HepG2 (cell line): ENCODE results near the gene ERCC4. TPM values are rescaled to one million over a fixed set of nuclear protein-coding genes. Genes with fewer than 3 reads are reported as not detected.

Source experiments
- ATAC-seq: fragments of 200-7000 bp; cut with Tn5 transposase; 3 replicates; pipeline ENCODE4 v1.9.1; 2020; ENCODE audit warnings: mild to moderate bottlenecking, moderate library complexity
- BruUV-seq: library from RNA; stranded (reverse); fragments of 400-500 nt; replicated peaks from 2 replicates; lab custom pipeline; 2021; lab: Mats Ljungman, UMichigan
- CTCF ChIA-PET: fragments of 300-600 bp; formaldehyde crosslinking; extraction: SDS; loops from one replicate; lab custom pipeline; 2021; ENCODE audit warnings: low total read pairs, inconsistent platforms, low intra/inter-chr PET ratio; lab: Yijun Ruan, JAX
- POLR2A ChIA-PET: fragments of 350-600 bp; sonication (Branson Sonifier 250); formaldehyde crosslinking; loops from one replicate; lab custom pipeline; 2020; ENCODE audit warnings: antibody characterized with exemption, inconsistent platforms; lab: Yijun Ruan, JAX
- DNase-seq: peaks from one replicate; pipeline ENCODE4 v3.0.0-alpha.2; 2015; ENCODE audit warnings: low spot score
- FAIRE-seq: peaks from 3 replicates; lab custom pipeline; 2011; peaks lifted over from hg19 to GRCh38; lab: Jason Lieb, UNC
- H2AFZ ChIP-seq: one replicate; pipeline ENCODE4 v1.6.1; 2011; ENCODE audit warnings: low read length, inconsistent platforms
- H3K27ac ChIP-seq: fragments of 300-600 bp; 3 replicates; pipeline ENCODE4 v1.8.0; 2011; ENCODE audit warnings: mixed run types, mild to moderate bottlenecking, mixed read lengths, low read length, inconsistent platforms; ENCODE audit not compliant: insufficient read depth; ENCODE audit errors: extremely low read length
- H3K27me3 ChIP-seq, 2 experiments: fragments of 200-600 bp in 1 of 2; 2 replicates in 1 of 2; 3 replicates in 1 of 2; pipeline versions ENCODE4 v1.6.0 to v1.8.0; 2011; ENCODE audit warnings: low read length in 2 of 2, mild to moderate bottlenecking in 2 of 2, moderate library complexity in 2 of 2, inconsistent platforms in 1 of 2; ENCODE audit not compliant: insufficient read depth in 2 of 2, control insufficient read depth in 1 of 2
- H3K36me3 ChIP-seq, 2 experiments: fragments of 200-600 bp in 1 of 2; replicated peaks in 1 of 2; 2 replicates in 1 of 2; 3 replicates in 1 of 2; pipeline versions ENCODE4 v1.5.1 to v1.8.0; 2011; ENCODE audit warnings: low read length in 2 of 2, inconsistent platforms in 1 of 2; ENCODE audit not compliant: insufficient read depth in 2 of 2, control insufficient read depth in 1 of 2
- H3K4me1 ChIP-seq: 2 replicates; pipeline ENCODE4 v1.5.1; 2012; ENCODE audit warnings: low read length, inconsistent platforms; ENCODE audit not compliant: insufficient read depth
- H3K4me2 ChIP-seq: 2 replicates; pipeline ENCODE4 v1.6.0; 2011; ENCODE audit warnings: low read depth, low read length, inconsistent platforms
- H3K4me3 ChIP-seq, 3 experiments: fragments of 200-600 bp in 1 of 3; sonication (generic), shearing (Covaris generic) in 1 of 3; replicated peaks in 1 of 3; 2 replicates each; pipeline ENCODE4 v1.5.1; 2011 to 2016; ENCODE audit warnings: low read length in 3 of 3, inconsistent platforms in 2 of 3, low read depth in 2 of 3, mild to moderate bottlenecking in 2 of 3, control low read depth in 1 of 3, mixed read lengths in 1 of 3; ENCODE audit not compliant: insufficient read depth in 1 of 3
- H3K79me2 ChIP-seq: one replicate; pipeline ENCODE4 v1.6.1; 2011; ENCODE audit warnings: low read length, inconsistent platforms; ENCODE audit not compliant: insufficient read depth
- H3K9ac ChIP-seq: 2 replicates; pipeline ENCODE4 v1.6.0; 2011; ENCODE audit warnings: mild to moderate bottlenecking, low read depth, low read length, inconsistent platforms; ENCODE audit not compliant: insufficient read depth
- H3K9me3 ChIP-seq: 2 replicates; pipeline ENCODE4 v1.5.1; 2012; ENCODE audit warnings: mild to moderate bottlenecking, low read length
- H4K20me1 ChIP-seq: 2 replicates; pipeline ENCODE4 v1.6.0; 2011; ENCODE audit warnings: inconsistent platforms, mild to moderate bottlenecking, low read length, moderate library complexity; ENCODE audit not compliant: insufficient read depth
- FOXJ3 ChIP-seq: sonication (generic); formaldehyde crosslinking; IDR thresholded peaks from 2 replicates; pipeline ENCODE4 v1.4.0; 2020; ENCODE audit warnings: missing genetic modification reagents, mild to moderate bottlenecking, borderline replicate concordance
- NR2F1 ChIP-seq, 2 experiments: fragments of 450-650 bp in 1 of 2; formaldehyde crosslinking in 1 of 2; IDR thresholded peaks; 2 replicates each; pipeline versions ENCODE4 v1.5.0 to v1.6.1; 2016 to 2020; ENCODE audit warnings: mild to moderate bottlenecking in 1 of 2, missing compliant biosample characterization in 1 of 2, missing genetic modification reagents in 1 of 2, moderate library complexity in 1 of 2
- PITX1 ChIP-seq: sonication (generic); formaldehyde crosslinking; IDR thresholded peaks from 2 replicates; pipeline ENCODE4 v1.5.1; 2020; ENCODE audit warnings: mild to moderate bottlenecking, missing genetic modification reagents
- SIN3B ChIP-seq: fragments of 150-350 bp; IDR thresholded peaks from 2 replicates; pipeline ENCODE4 v1.6.1; 2014; ENCODE audit warnings: low read length
- SMAD9 ChIP-seq: sonication (generic); formaldehyde crosslinking; IDR thresholded peaks from 2 replicates; pipeline ENCODE4 v1.5.1; 2020; ENCODE audit warnings: mild to moderate bottlenecking, missing genetic modification reagents
- SOX6 ChIP-seq, 2 experiments: fragments of 450-650 bp in 1 of 2; sonication (generic) in 1 of 2; formaldehyde crosslinking in 1 of 2; IDR thresholded peaks; 2 replicates each; pipeline versions ENCODE4 v1.4.0 to v1.6.1; 2017 to 2020; ENCODE audit warnings: antibody characterized with exemption in 1 of 2, mild to moderate bottlenecking in 1 of 2, missing genetic modification reagents in 1 of 2
- ZEB1 ChIP-seq: IDR thresholded peaks from 2 replicates; pipeline ENCODE4 v1.6.1; 2012; ENCODE audit warnings: mild to moderate bottlenecking, low read depth, inconsistent platforms; ENCODE audit not compliant: insufficient replicate concordance
- ZFP36L1 ChIP-seq: sonication (generic); formaldehyde crosslinking; IDR thresholded peaks from 2 replicates; pipeline ENCODE4 v1.8.0; 2022; ENCODE audit warnings: mild to moderate bottlenecking, missing genetic modification reagents, moderate library complexity
- ZFY ChIP-seq: sonication (generic); formaldehyde crosslinking; IDR thresholded peaks from 2 replicates; pipeline ENCODE4 v1.4.0; 2020; ENCODE audit warnings: missing genetic modification reagents
- ZKSCAN8 ChIP-seq: IDR thresholded peaks from 2 replicates; pipeline ENCODE4 v1.6.1; 2016; ENCODE audit warnings: borderline replicate concordance, missing genetic modification reagents, missing compliant biosample characterization
- ZNF256 ChIP-seq: sonication (generic); formaldehyde crosslinking; conservative IDR thresholded peaks from 2 replicates; pipeline ENCODE4 v1.4.0; 2020; ENCODE audit warnings: missing genetic modification reagents
- ZNF326 ChIP-seq: sonication (generic); formaldehyde crosslinking; IDR thresholded peaks from 2 replicates; pipeline ENCODE4 v1.4.0; 2020; ENCODE audit warnings: missing genetic modification reagents, borderline replicate concordance
- ZNF333 ChIP-seq: sonication (generic); formaldehyde crosslinking; IDR thresholded peaks from 2 replicates; pipeline ENCODE4 v1.4.0; 2020; ENCODE audit warnings: mild to moderate bottlenecking, missing genetic modification reagents, borderline replicate concordance
- WGBS: methylation state at CpG from one replicate; pipeline ENCODE4 v1.1.6; 2017; ENCODE audit warnings: low lambda C conversion rate; 5-methylcytosine and 5-hydroxymethylcytosine counted together
- in situ Hi-C: cut with HindIII; loops from 2 replicates; pipeline ENCODE4 v1.10.0; 2017; ENCODE audit warnings: low pct_unique_long_range_greater_than_20kb; ENCODE audit not compliant: extremely low pct_ligation_motif_present
- intact Hi-C: fragments of 100-400 bp; cut with micrococcal nuclease; formaldehyde crosslinking; loops from one replicate; pipeline ENCODE4 v1.10.0; 2022; ENCODE audit not compliant: unreplicated experiment
- polyA plus RNA-seq, 8 experiments: library from polyadenylated mRNA; depleted of rRNA in 3 of 8; stranded (reverse) in 7 of 8; unstranded in 1 of 8; fragments of >200 nt; fragmentation: Illumina TruSeq in 4 of 8; extraction: Trizol in 4 of 8; gene quantifications; 2 replicates each; pipeline versions ENCODE4 v1.2.1 to v1.2.3, GENCODE V29; 2011 to 2016; ENCODE audit warnings: low read depth in 4 of 8, missing spikeins in 1 of 8, mixed read lengths in 1 of 8; ENCODE audit not compliant: insufficient read depth in 1 of 8
- total RNA-seq, 5 experiments: library from RNA; depleted of rRNA; stranded (reverse); fragments of >200 nt; fragmentation: Illumina TruSeq; extraction: Trizol; gene quantifications; 2 replicates each; pipeline ENCODE4 v1.2.3, GENCODE V29; 2016; ENCODE audit warnings: low read depth in 1 of 5
- TF ChIP-seq, protein P1 (sequence below): IDR thresholded peaks from 2 replicates; pipeline ENCODE4 v1.6.1; 2016; ENCODE audit warnings: missing biosample characterization, missing genetic modification reagents, low read depth
- TF ChIP-seq, protein P2 (sequence below): sonication (generic); formaldehyde crosslinking; IDR thresholded peaks from 2 replicates; pipeline ENCODE4 v1.5.0; 2020; ENCODE audit warnings: mild to moderate bottlenecking, missing genetic modification reagents
- TF ChIP-seq, protein P3 (sequence below): sonication (generic); formaldehyde crosslinking; IDR thresholded peaks from 2 replicates; pipeline ENCODE4 v1.8.0; 2022; ENCODE audit warnings: missing genetic modification reagents, mild to moderate bottlenecking, inconsistent platforms, borderline replicate concordance

ERCC4 gene
- total and polyA plus RNA-seq, 2 of the 13 experiments (the other 11 are each of a cell fraction or from before 2014, with no cell fraction given), result 5.4 to 15.2 TPM

DNA sequence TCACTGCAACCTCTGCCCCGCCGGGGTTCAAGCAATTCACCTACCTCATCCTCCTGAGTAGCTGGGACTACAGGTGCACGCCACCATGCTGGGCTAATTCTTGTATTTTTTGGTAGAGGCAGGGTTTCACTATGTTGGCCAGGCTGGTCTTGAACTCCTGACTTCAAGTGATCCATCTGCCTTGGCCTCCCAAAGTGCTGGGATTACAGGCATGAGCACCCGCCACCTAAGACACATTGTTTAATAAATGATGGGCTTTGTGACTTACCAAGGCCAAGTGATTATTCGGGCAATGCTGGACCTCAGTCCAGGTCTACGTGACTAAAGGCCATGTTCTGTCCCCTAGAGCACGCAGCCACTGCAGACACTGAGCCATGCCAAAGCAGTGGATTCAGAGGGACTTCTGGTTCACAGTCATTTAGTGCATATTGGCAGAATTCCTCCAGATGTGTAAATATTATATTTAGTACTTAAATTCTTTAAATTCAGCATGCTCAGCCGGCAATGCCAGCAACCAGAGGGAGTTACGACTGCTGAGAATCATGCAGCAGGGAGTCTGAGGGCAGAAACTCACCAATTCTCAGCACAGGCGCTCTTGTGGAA lies 4.8 kb upstream of the ERCC4 start (continued):
- TF ChIP-seq, protein P1, sequence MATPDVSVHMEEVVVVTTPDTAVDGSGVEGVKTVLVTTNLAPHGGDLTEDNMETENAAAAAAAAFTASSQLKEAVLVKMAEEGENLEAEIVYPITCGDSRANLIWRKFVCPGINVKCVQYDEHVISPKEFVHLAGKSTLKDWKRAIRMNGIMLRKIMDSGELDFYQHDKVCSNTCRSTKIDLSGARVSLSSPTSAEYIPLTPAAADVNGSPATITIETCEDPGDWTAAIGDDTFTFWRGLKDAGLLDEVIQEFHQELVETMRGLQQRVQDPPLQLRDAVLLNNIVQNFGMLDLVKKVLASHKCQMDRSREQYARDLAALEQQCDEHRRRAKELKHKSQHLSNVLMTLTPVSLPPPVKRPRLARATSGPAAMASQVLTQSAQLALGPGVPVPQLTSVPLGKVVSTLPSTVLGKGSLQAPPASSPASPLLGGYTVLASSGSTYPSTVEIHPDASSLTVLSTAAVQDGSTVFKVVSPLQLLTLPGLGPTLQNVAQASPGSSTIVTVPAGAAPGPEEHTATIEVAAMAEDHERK (CRISPR knock-in tag), result no peak
- TF ChIP-seq SMAD9 (peak; percentile 85; the same call in 1 of the 2 replicates), SOX6 (IDR thresholded peaks at IDR 0.05) (no peak), SOX6 (CRISPR knock-in tag; IDR thresholded peaks at IDR 0.05) (peak; percentile 60), ZFY (0 out of 2 replicates have a peak, but pooled peaks have one; percentile 28)
- TF ChIP-seq, all 625 proteins: peak for 174

DNA sequence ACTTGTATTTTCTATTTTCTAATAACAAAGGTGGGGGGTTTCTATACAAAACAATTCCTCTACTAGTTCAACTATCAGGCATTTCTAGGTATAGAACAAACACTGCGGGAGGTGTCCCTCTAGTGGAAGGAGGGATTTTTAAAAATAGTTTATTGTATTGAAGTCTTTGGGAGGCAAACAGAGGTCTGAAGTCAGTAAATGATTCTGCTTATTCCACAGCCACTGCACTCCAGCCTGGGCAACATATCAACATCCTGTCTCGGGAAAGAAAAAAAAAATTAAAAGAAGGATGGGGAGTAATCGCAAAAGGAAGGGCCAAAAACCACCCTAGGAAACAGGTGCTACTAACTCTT lies 648 bp upstream of the ERCC4 start:
- no TSS peak for BruUV-seq
- H3K9me3 ChIP-seq, result no peaks in the 10 kb centered on the region
- POLR2A ChIA-PET, result interaction anchor here (0.6 to 1.5 kb wide), 22 partner anchors 12 to 715 kb away, joined by 3 to 16 read pairs (median 3); partner anchors contain the start of gene PARN
- no peak for FAIRE-seq
- H3K4me3 ChIP-seq, result peak overlapping the region; percentile 89 to 98 (median 98)
- H3K27me3 ChIP-seq, result no peaks in the 10 kb centered on the region; a peak in 1 of 5 replicates
- DNase-seq, result peak; percentile 70
- peak overlapping the region; percentile 90 for H2AFZ ChIP-seq
- no peaks in the 10 kb centered on the region for H3K79me2 ChIP-seq
- 0 out of 2 replicates have a peak, but pooled peaks cover 4% of the 10 kb centered on the region for H4K20me1 ChIP-seq
- peak; percentile 57 for ATAC-seq
- WGBS, result 0% methylated on average over 3 of the region's 3 CpGs
- intact Hi-C loops, result no loop called here
- in situ Hi-C loops, result no loop called here
- peaks cover 2 to 13% of the 10 kb centered on the region in 2 experiments; a peak in 4 of 5 replicates for H3K36me3 ChIP-seq
- peaks cover 43% of the 10 kb centered on the region for H3K4me1 ChIP-seq
- H3K27ac ChIP-seq, result peak overlapping the region; percentile 1
- CTCF ChIA-PET, result interaction anchor here (0.7 to 3.1 kb wide), 5 partner anchors 9 to 370 kb away, joined by 3 to 34 read pairs (median 4); no protein-coding TSS in a partner anchor
- peak overlapping the region; percentile 95 for H3K9ac ChIP-seq
- peak overlapping the region; percentile 87 for H3K4me2 ChIP-seq
- TF ChIP-seq ZEB1 (peak; percentile 47), ZNF333 (CRISPR knock-in tag) (no peak), ZNF326 (CRISPR knock-in tag) (no peak), ZFP36L1 (CRISPR knock-in tag) (0 out of 2 replicates have a peak, but pooled peaks have one; percentile 43), ZNF256 (CRISPR knock-in tag) (0 out of 2 replicates have a peak, but pooled peaks have one; percentile 57), PITX1 (CRISPR knock-in tag) (0 out of 2 replicates have a peak, but pooled peaks have one; percentile 30), ZKSCAN8 (peak; percentile 61; the same call in 1 of the 2 replicates), SIN3B (peak; percentile 62; the same call in 1 of the 2 replicates), FOXJ3 (CRISPR knock-in tag) (peak; percentile 44; the same call in 1 of the 2 replicates), NR2F1 (CRISPR knock-in tag; IDR thresholded peaks at IDR 0.05) (peak in 1 of 2 experiments; percentile 46; a peak in 1 of 4 replicates)
- TF ChIP-seq, protein P2, sequence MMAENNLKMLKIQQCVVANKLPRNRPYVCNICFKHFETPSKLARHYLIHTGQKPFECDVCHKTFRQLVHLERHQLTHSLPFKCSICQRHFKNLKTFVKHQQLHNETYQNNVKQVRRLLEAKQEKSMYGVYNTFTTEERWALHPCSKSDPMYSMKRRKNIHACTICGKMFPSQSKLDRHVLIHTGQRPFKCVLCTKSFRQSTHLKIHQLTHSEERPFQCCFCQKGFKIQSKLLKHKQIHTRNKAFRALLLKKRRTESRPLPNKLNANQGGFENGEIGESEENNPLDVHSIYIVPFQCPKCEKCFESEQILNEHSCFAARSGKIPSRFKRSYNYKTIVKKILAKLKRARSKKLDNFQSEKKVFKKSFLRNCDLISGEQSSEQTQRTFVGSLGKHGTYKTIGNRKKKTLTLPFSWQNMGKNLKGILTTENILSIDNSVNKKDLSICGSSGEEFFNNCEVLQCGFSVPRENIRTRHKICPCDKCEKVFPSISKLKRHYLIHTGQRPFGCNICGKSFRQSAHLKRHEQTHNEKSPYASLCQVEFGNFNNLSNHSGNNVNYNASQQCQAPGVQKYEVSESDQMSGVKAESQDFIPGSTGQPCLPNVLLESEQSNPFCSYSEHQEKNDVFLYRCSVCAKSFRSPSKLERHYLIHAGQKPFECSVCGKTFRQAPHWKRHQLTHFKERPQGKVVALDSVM (CRISPR knock-in tag), result no peak
- TF ChIP-seq, protein P3, sequence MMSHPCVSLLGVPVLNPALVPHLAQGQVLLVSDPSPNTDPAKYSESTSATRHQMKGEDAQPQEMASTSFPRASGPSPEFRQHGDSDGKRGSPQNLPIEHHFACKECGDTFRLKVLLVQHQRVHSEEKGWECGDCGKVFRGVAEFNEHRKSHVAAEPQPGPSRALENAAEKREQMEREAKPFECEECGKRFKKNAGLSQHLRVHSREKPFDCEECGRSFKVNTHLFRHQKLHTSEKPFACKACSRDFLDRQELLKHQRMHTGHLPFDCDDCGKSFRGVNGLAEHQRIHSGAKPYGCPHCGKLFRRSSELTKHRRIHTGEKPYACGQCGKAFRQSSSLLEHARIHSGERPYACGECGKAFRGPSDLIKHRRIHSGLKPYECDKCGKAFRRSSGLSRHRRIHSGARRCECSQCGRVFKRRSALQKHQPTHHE (CRISPR knock-in tag), result 0 out of 2 replicates have a peak, but pooled peaks have one; percentile 7
